Stimulated activated CD4-positive, alpha-beta T cell treated with anti-CD3 and anti-CD28 coated beads, Interleukin-15, amount 100 ng/mL, for 48 hours (primary cell): ENCODE results near the gene RTN4R.
"Not testable (repeated sequence)": the region's sequence is repeated elsewhere in the genome, so short reads cannot be mapped to it uniquely, and the experiment has no call there.

Experiments used
- DNase-seq, 2 donors: peaks; one replicate each; pipeline ENCODE4 v3.0.0-alpha.2; 2020; ENCODE audit warnings: low read depth in 2 of 2

The RTN4R gene

GRCh38 chr22:20286784-20287423, 18.8 kb upstream of the RTN4R start:
- not testable (repeated sequence) for DNase-seq

GRCh38 chr22:20286312-20286660, 18.2 kb upstream of the RTN4R start:
- DNase-seq, result not testable (repeated sequence)

- peak; percentile 53 for DNase-seq
Observed at GRCh38 chr22:20285473-20286311, 17.6 kb upstream of the RTN4R start.

GRCh38 chr22:20284471-20285086, 16.5 kb upstream of the RTN4R start:
- DNase-seq, result no peak

GRCh38 chr22:20283674-20284066, 15.6 kb upstream of the RTN4R start:
- DNase-seq, result no peak

GRCh38 chr22:20282901-20283673, 15.0 kb upstream of the RTN4R start:
- no peak for DNase-seq

GRCh38 chr22:20281891-20282290, 13.8 kb upstream of the RTN4R start:
- no peak for DNase-seq

GRCh38 chr22:20281473-20281872, 13.4 kb upstream of the RTN4R start:
- not testable (repeated sequence) for DNase-seq

GRCh38 chr22:20280866-20281265, 12.7 kb upstream of the RTN4R start:
- no peak for DNase-seq

- not testable (repeated sequence) for DNase-seq
Observed at GRCh38 chr22:20280163-20280562, 12.0 kb upstream of the RTN4R start.

GRCh38 chr22:20279662-20280134, 11.6 kb upstream of the RTN4R start:
- DNase-seq, result no peak

GRCh38 chr22:20278726-20279490, 10.8 kb upstream of the RTN4R start:
- DNase-seq, result not testable (repeated sequence)

- DNase-seq, result not testable (repeated sequence)
Observed at GRCh38 chr22:20277936-20278635, 10.0 kb upstream of the RTN4R start.

- no peak for DNase-seq
Observed at GRCh38 chr22:20276468-20276867, 8.3 kb upstream of the RTN4R start.

- DNase-seq, result no peak
Observed at GRCh38 chr22:20275836-20276235, 7.7 kb upstream of the RTN4R start.

GRCh38 chr22:20275325-20275724, 7.2 kb upstream of the RTN4R start:
- DNase-seq, result not testable (repeated sequence)

GRCh38 chr22:20274374-20274773, 6.3 kb upstream of the RTN4R start:
- DNase-seq, result not testable (repeated sequence)

GRCh38 chr22:20273758-20274181, 5.7 kb upstream of the RTN4R start:
- no peak for DNase-seq

- DNase-seq, result no peak
Observed at GRCh38 chr22:20272700-20273099, 4.6 kb upstream of the RTN4R start.

GRCh38 chr22:20272174-20272573, 4.1 kb upstream of the RTN4R start:
- DNase-seq, result no peak
